KG1 (cell line): ENCODE results near the gene IFT80.
"Not testable (repeated sequence)": the region's sequence is repeated elsewhere in the genome, so short reads cannot be mapped to it uniquely, and the experiment has no call there.

Experiments
- DNase-seq: peaks from one replicate; lab custom pipeline; 2025; lab: John Stamatoyannopoulos, UW

IFT80 gene

GRCh38 chr3:160260587-160261270 lies 138.3 kb downstream of the IFT80 start:
- DNase-seq: no peak

- DNase-seq: no peak
These were observed 139.4 kb downstream of the IFT80 start for GRCh38 chr3:160259589-160259988.

DNA sequence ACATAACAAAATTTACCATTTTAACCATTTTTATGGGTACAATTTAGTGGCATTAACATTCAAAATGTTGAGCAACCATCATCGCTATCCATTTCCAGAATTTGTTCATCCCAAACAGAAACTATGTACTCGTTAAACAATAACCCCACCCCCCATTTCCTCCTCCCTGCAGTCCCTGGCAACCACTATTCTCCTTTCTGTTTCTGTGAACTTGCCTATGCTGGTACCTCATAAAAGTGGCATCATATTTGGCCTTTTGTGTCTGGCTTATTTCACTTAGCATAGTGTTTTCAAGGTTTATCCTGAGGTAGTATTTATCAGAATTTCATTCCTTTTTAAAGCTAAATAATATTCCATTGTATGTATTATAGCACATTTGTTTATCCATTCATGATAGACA lies 141.4 kb downstream of the IFT80 start:
- no peak for DNase-seq

DNA sequence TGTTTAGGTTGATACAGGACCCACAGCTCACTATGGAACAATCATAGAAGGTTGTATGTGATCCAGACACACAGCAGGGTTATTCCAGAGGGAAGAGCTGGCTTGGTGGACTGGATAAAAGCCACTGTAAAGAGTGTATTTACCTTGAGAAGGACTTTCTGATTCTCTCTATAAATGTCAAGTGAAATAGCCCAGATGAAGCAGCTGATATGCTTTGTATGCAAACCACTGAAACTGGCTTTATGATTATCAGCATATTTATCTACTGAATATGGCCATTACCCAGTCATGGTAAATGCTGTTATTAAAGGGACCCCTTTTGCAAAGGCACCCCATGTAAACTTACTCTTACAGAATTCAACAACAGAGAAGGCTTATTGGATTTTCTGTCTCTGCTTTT lies 145.7 kb downstream of the IFT80 start:
- DNase-seq: no peak

- no peak for DNase-seq
These were observed 151.3 kb downstream of the IFT80 start for GRCh38 chr3:160247766-160248165.

- no peak for DNase-seq
These were observed 153.7 kb downstream of the IFT80 start for GRCh38 chr3:160245261-160245800.

GRCh38 chr3:160240719-160241118 lies 158.3 kb downstream of the IFT80 start:
- DNase-seq: not testable (repeated sequence)

DNA sequence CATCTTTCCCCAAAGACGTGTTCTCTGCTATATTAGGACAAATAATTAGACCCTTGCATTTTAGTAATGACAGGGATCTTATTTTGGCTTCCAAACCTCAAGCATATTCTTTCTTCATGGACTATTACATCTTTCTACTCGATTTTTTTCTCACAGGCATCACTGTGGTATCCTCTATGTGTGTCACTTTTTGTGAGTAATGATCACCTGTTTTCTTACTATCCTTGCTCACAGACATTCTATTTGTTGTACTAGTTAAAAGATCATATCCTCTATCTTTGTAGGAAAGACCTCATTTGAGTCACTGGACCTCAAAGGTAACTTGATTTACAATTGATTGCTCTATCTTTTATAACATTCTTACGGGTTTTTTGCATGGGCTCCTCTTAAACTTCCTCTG lies 167.0 kb downstream of the IFT80 start:
- DNase-seq: no peak

DNA sequence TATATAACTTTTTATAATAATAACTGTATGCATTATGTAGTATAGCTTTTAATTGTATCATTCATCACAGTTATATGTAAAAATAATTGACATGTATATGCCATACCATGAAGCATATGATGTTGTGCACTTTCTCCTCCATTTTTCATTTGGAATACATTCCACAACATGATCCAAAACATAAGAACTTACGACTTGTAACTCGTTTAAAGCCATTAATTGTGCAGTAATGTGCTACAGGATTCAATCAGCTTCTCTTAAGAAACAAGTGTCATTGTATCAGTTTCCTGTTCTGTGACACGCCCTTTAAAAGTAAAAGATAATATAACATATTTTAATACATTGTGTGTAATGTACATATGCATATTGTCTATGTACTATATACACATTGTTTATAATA lies 171.6 kb downstream of the IFT80 start:
- DNase-seq: no peak

GRCh38 chr3:160226026-160226907 lies 172.8 kb downstream of the IFT80 start:
- DNase-seq: no peak

DNA sequence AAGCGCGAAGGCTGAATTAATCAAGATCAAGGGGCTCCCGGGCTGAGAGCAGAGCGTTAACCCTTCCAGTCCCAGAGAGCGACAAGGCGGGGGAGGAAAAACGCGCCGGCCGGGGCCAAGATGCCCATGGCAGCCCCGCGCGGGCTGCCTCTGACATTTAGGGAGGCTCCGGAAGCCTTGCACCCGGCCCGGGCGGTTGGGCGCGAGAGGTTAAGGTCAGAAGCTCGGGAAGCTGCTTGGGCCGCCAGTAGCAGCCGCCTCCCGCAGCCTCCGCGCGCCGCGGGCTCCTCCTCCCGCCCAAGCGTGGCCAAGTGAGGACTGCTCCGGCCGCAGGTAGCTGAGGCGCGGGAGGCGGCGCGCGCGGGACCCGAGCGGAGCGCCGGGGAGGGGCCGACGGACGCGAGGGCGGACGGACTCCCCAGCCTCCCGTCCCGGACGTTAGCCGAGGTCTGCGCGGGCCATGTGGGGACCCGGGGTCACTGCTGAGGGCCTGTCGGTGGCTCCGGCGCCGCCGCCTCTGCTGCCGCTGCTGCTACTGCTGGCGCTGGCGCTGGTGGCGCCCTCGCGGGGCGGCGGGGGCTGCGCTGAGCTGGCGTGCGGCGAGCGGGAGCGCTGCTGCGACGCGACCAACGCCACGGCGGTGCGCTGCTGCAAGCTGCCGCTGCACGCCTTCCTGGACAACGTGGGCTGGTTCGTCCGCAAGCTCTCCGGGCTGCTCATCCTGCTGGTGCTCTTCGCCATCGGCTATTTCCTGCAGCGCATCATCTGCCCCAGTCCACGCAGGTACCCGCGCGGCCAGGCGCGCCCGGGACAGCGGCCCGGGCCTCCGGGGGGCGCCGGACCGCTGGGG lies 173.6 kb downstream of the IFT80 start, which contains the start of gene C3orf80:
Gene C3orf80, plus strand, starts transcription at position 247 of the 850 bp plus-strand sequence. Its CDS starts 214 bp downstream, at position 461.
- no peak for DNase-seq

DNA sequence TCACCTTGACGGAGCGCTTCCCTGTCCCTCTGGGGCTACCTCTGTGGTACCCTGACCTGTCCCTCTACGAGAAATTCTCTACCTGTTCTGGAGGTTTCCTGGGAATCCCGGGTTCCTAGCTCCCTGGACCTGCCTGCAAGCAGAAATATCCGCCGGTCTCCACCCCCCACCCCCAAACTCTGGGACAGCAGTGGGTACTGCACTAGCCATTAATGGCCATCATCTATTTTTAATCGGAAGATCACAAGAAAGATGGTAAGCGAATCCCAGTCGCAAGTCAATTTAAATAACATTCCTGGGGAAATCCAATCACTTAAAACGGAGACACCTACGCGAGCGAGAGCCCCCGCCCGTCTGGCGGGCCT lies 174.2 kb downstream of the IFT80 start:
- DNase-seq: no peak

DNA sequence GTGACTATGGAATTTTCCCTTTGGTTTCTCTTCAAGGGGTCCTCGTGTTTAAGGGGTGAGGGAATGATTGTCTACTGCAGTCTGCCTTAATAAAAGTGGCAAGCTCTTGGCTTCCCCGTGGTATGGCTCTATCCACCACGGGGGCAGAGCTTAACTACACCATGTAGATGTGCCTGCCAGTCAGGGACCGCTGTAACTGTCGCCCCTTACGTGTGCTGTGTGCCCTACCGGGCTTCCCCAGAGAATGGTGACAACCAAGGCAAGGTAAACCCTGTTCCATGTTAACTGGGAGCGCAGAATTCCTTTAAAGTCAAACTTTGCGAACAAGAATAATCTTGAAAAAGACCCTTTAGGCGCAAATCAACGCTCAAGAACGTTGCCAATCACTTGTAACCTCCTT lies 174.8 kb downstream of the IFT80 start:
- DNase-seq: no peak

- DNase-seq: no peak
These were observed 178.0 kb downstream of the IFT80 start for GRCh38 chr3:160221019-160221418.

DNA sequence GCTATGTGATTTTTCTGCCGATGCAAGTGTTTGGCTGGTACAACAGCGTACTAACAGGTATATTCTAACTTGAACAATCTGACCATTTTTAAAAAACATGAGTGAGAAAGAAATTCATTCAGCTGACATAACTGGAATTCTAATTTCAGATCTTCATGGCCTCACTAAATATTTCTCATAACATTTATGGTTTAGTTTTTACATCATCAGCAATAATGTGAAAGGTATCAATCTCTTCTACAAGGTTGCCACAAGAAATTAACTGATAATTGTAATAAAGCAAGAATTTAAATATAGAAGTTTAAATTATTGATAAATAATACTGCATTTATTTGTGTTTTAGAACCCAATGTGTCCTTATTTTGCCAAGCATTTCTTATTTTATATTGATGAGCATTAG lies 179.0 kb downstream of the IFT80 start:
- no peak for DNase-seq

GRCh38 chr3:160218136-160218535 lies 180.9 kb downstream of the IFT80 start:
- DNase-seq: no peak

GRCh38 chr3:160217675-160218074 lies 181.3 kb downstream of the IFT80 start:
- DNase-seq: no peak

- no peak for DNase-seq
These were observed 185.8 kb downstream of the IFT80 start for GRCh38 chr3:160213191-160213590.

- no peak for DNase-seq
These were observed 188.2 kb downstream of the IFT80 start for GRCh38 chr3:160210799-160211221.

DNA sequence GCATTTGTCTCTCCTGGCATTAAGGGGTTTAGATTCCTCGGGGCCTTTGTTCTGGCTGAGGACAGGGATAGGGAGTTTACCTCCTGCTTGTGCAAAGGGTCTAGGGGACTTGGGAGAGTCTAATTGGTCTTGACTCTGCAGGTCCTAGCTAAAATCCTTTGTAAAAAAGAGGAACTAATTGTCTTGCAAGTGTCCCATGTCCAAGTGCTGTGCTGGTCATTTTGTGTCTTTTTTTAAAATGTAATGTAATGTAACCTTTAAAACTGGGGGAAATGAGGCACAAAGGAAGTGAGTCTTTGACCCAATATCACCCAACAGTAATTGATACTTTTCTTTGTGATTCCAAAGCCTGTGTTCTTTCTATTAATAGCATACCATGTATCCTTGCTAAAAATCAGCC lies 188.7 kb downstream of the IFT80 start:
- DNase-seq: no peak
